ENCODE data around the gene SLC13A2. TPM values are rescaled to one million over a fixed set of nuclear protein-coding genes. Genes with fewer than 3 reads are reported as not detected.

The SLC13A2 gene
- total RNA-seq, 6 experiments from 2014 or later: 0.09 to 0.49 (median 0.24) TPM

DNA sequence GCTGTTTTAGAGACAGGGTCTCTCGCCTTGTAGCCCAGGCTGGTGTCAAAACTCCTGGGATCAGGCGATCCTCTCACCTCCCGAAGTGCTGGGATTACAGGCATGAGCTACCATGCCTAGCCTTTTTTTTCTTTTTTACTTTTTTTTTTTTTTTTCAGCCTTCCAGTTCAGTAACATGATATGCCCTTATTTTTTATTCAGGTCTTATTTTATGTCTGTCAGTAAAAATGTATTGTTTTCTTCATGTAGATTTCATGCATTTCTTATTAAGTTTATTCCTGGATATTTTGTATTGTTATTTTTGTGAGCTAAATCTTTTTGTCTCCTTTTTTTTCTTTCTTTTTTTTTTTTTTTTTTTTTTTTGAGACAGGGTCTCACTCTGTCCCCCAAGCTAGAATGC lies 30.0 kb downstream of the SLC13A2 start:
- no peaks in the 10 kb centered on the region for H3K9me3 ChIP-seq
- 69% methylated on average over 3 of the region's 3 CpGs for WGBS (ENCODE audit: insufficient coverage, low coverage, low lambda C conversion rate, missing lambda C conversion rate)
- no peaks in the 10 kb centered on the region for H3K27me3 ChIP-seq
- TF ChIP-seq, protein P1, sequence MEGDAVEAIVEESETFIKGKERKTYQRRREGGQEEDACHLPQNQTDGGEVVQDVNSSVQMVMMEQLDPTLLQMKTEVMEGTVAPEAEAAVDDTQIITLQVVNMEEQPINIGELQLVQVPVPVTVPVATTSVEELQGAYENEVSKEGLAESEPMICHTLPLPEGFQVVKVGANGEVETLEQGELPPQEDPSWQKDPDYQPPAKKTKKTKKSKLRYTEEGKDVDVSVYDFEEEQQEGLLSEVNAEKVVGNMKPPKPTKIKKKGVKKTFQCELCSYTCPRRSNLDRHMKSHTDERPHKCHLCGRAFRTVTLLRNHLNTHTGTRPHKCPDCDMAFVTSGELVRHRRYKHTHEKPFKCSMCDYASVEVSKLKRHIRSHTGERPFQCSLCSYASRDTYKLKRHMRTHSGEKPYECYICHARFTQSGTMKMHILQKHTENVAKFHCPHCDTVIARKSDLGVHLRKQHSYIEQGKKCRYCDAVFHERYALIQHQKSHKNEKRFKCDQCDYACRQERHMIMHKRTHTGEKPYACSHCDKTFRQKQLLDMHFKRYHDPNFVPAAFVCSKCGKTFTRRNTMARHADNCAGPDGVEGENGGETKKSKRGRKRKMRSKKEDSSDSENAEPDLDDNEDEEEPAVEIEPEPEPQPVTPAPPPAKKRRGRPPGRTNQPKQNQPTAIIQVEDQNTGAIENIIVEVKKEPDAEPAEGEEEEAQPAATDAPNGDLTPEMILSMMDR (IDR thresholded peaks at IDR 0.05): no peak
- no peak for TF ChIP-seq POLR2A (IDR thresholded peaks at IDR 0.05)
- ATAC-seq (no peak), DNase-seq (no peak)
- H3K27ac ChIP-seq: no peak overlapping the region
- intact Hi-C loops (cut with DNase I): no loop called here
- H3K36me3 ChIP-seq: no peaks in the 10 kb centered on the region
- H3K4me1 ChIP-seq: no peaks in the 10 kb centered on the region
- no peak overlapping the region for H3K4me3 ChIP-seq

DNA sequence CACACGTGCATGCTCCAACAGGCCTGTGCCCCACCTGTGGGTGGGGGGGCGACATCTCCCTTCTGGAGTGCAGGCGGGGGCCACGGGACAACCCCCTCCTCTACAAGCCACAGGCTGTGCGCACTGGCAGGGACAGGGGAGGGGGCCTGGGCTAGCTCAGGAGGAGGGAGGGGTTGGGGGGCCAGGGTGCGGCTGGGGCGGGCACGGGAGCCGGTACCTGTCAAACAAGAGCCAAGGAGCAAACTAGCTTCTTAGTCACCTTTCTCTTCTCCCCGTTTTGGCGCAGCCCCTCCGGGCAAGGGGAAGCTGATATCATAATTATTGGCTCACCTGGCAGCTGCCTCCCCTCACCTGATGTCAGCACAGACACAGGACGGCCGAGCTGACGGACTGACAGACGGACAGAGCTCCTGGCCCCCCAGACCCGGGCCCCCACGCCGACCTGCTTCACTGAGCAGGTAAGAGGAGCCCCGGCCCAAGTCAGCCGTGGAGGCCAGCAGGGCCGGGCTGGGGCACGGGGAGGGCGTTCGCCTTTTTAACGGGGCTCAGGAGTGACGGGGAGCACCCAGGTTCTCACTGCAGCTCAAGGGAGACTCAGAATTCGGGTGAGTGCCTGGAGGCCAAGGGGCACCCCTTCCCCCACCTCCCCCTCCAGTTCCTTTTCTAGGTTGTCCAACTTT lies 32.7 kb downstream of the SLC13A2 start, which contains the start of gene FOXN1:
Gene FOXN1, plus strand, starts transcription at position 363 of the 680 bp plus-strand sequence. CDS start 17,622 bp downstream, outside the sequence.
- DNase-seq (no peak), ATAC-seq (no peak)
- WGBS (ENCODE audit: insufficient coverage, low coverage, low lambda C conversion rate, missing lambda C conversion rate): 64% methylated on average over 3 of the region's 28 CpGs
- no peaks in the 10 kb centered on the region for H3K4me1 ChIP-seq
- no peaks in the 10 kb centered on the region for H3K36me3 ChIP-seq
- intact Hi-C loops (cut with DNase I): no loop called here
- no peaks in the 10 kb centered on the region for H3K9me3 ChIP-seq
- no peak within 1 kb of the TSS for H3K27ac ChIP-seq
- H3K27me3 ChIP-seq: no peaks in the 10 kb centered on the region
- no peak within 1 kb of the TSS for H3K4me3 ChIP-seq
- no peak for TF ChIP-seq POLR2A (IDR thresholded peaks at IDR 0.05)
- TF ChIP-seq, protein P1 (IDR thresholded peaks at IDR 0.05): no peak

GRCh38 chr17:28506763-28507487 lies 33.5 kb downstream of the SLC13A2 start:
- no peak overlapping the region for H3K4me3 ChIP-seq
- WGBS (ENCODE audit: insufficient coverage, low coverage, low lambda C conversion rate, missing lambda C conversion rate): no CpG with 5 or more reads among the region's 14 CpGs
- TF ChIP-seq, protein P1 (IDR thresholded peaks at IDR 0.05): no peak
- no peak for TF ChIP-seq POLR2A (IDR thresholded peaks at IDR 0.05)
- DNase-seq: no peak
- H3K36me3 ChIP-seq: no peaks in the 10 kb centered on the region
- ATAC-seq: no peak
- H3K27ac ChIP-seq: no peak overlapping the region
- H3K4me1 ChIP-seq: no peaks in the 10 kb centered on the region
- no peaks in the 10 kb centered on the region for H3K27me3 ChIP-seq
- no peaks in the 10 kb centered on the region for H3K9me3 ChIP-seq
- intact Hi-C loops (cut with DNase I): no loop called here

GRCh38 chr17:28507567-28508203 lies 34.2 kb downstream of the SLC13A2 start:
- Histone ChIP-seq H3K27ac (no peak overlapping the region), H3K36me3 (no peaks in the 10 kb centered on the region), H3K9me3 (no peaks in the 10 kb centered on the region), H3K27me3 (no peaks in the 10 kb centered on the region), H3K4me1 (no peaks in the 10 kb centered on the region), H3K4me3 (no peak overlapping the region)
- TF ChIP-seq POLR2A (IDR thresholded peaks at IDR 0.05): no peak
- TF ChIP-seq, protein P1 (IDR thresholded peaks at IDR 0.05): no peak
- intact Hi-C loops (cut with DNase I): no loop called here
- WGBS (ENCODE audit: insufficient coverage, low coverage, low lambda C conversion rate, missing lambda C conversion rate): 45% methylated on average over 9 of the region's 24 CpGs
- no peak for ATAC-seq
- DNase-seq: no peak

Measured in right lobe of liver (tissue), 6 donors.